DMS114 treated with DMSO at 0.1 percent for 48 hours (cell line): ENCODE measurements around the gene SELENOF.

Source experiments
- DNase-seq: peaks from one replicate; lab custom pipeline; 2025; ENCODE audit not compliant: unreplicated experiment; lab: John Stamatoyannopoulos, UW

Gene SELENOF

GRCh38 chr1:86860424-86860823, 53.5 kb downstream of the SELENOF start:
- DNase-seq = no peak

DNA sequence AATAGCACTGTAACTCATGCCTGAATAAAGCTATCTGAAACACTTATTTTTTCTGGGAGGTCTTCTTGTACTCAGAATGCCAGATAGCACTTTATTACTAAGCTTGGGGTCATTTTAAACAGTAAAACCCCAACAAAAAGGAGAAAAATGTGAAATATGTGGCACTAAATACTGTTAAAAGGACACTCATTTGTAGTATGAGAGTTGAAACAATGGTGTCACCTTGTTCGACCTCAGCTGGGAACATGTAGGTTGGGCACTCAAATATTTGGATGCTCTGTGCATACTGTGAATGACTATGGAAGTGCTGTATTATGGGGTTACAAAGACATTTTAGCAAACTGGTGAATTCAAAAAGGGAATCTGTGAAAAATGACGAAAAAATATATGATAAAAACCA, 53.9 kb downstream of the SELENOF start:
- no peak for DNase-seq

DNA sequence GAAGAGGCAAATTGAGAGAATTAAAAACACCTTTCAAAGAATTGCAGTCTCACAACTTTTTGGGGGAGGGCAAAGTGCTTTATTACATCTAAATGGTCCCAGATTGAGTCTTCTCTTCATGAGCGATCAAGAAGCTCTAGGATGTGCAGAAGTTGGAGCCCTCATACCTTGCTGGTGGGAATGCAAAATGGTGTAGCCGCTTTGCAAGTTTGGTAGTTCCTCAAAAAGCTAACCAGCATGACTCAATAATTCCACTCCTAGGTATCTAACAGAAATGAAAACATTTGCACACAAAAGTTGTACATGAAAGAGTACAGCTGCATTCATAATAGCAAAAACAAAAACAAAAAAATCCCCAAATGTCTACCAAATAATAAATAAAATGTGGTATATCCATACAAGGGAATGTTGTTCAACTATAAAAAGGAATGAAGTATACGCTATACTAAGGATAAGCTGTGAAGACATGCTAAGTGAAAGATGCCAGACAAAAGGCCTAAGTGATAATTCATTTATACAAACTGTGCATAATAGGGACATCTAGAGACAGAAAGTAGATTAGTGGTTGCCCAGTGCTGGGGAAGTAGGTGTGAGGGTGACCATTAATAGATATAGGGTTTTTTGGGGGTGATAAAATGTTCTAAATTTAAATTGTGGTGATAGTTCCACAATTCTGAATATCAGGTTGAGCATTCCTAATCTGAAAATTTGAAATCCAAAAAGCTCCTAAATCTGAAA, 55.2 kb downstream of the SELENOF start:
- no peak for DNase-seq

DNA sequence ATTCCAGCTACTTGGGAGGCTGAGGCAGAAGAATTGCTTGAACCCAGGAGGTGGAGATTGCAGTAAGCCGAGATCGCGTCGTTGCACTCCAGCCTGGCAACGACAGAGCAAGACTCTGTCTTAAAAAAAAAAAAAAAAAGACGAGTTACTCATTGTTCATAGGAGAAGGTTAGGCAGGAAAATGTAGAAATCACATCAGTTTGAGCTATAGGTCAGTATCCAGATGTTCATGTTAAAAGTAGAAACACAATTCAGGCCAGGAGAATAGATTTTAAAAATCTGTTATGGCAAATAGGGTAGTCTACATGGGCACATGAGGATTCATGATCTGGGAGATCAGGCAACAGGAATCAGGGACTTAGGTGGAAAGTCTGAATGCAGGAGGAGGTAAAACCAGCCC, 57.7 kb downstream of the SELENOF start:
- no peak for DNase-seq

DNA sequence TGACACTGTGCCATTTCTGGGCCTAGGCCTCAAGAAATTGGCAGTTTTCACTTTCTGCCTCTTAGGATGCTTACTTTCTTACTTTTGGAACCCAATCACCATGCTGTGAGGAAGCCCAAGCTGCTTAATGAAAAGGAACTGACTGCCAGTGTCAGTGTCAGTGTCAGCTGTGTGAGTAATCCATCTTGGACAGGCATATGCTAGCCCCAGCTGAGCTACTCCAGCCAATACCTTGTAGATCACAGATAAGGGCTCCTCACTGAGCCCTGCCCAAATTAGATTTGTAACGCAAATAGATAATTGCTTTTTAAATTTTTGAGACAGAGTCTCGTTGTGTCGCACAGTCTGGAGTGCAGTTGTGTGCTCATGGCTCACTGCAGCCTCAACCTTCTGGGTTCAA, 59.6 kb downstream of the SELENOF start:
- DNase-seq = no peak

DNA sequence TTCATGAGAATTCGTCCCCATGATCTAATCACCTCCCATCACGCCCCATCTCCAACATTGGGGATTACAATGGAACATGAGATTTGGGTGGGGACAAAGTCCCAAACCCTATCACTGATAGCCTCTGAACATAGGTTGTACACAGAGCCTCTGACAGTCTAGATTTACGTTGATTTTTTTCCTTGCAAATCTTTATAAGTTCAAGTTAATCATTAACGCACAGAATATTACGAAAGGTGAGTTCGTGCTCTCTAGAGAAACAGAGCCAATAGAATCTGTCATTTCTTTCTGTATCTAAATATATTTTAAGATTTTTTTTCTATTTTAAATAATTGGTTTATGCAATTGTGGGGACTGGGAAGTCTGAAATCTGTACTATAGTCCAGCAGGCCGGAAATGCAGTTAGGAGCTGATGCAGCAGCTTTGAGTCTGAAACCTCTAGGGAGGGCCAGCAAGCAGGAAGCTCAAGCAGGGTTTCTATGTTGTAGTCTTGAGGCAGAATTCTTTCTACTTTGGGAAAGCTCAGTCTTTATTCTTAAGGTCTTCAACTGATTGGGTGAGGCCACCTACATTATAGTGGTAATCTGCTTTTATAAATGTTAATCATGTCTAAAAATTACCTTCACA, 61.0 kb downstream of the SELENOF start:
- DNase-seq = no peak

DNA sequence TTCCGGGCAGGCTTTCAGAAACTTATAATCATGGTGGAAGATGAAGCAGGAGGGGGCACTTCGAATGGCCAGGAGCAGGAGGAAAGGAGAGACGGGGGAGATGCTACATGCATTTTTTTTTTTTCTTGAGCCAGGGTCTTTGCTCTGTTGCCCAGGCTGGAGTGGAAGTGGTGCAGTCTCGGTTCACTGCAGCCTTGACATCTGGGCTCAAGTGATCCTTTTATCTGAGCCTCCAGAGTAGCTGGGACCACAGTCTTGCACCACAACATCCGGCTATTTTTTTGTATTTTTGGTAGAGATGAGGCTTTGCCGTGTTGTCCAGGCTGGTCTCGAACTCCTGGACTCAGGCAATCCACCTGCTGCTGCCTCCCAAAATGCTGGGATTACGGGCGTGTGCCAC, 61.6 kb downstream of the SELENOF start:
- DNase-seq = no peak

- DNase-seq = no peak
Observed at GRCh38 chr1:86849756-86850155, 64.2 kb downstream of the SELENOF start.

GRCh38 chr1:86848654-86849053, 65.3 kb downstream of the SELENOF start:
- no peak for DNase-seq

DNA sequence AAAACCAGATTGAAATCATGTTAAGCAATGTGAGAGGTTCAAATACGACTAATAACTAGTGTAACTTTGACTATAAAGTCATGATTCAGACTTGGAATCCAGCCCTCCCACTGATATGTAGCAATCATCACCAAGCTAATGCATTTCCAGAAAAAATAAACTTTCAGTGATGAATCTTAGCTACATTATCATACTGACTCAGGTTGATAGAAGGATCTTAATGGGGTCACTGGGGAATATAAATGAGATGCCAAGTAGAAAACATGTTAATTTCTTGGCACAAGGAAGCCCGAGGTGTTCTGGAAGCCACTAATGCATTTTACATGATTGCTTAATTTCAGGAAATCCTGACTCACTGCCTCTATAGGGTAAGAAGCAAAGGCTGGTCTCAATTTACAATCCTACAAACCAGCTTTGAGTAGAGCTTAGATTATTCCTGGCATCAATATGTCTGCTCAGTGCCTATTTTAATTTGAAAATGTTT, 67.7 kb downstream of the SELENOF start:
- DNase-seq = no peak

DNA sequence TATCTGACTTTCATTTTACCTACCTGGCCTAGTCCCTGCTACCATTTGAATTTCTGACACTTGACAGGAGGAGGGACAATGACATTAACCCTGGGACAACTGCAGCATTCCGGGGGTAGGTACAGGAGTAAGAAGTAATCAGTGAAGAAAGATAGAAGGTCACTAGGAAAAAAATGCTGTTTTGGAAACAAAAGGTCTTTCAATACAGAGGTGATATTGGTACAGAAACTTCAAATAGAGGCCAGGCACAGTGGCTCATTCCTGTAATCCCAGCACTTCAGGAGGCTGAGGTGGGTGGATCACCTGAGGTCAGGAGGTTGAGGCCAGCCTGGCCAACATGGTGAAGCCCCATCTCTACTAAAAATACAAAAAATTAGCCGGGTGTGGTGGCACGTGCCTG, 68.4 kb downstream of the SELENOF start:
- DNase-seq = no peak

GRCh38 chr1:86841116-86841515, 72.8 kb downstream of the SELENOF start:
- DNase-seq = no peak

- peak; percentile 91 for DNase-seq
Observed at GRCh38 chr1:86833461-86834215, 80.3 kb downstream of the SELENOF start.

- DNase-seq = no peak
Observed at GRCh38 chr1:86832433-86832832, 81.5 kb downstream of the SELENOF start.

DNA sequence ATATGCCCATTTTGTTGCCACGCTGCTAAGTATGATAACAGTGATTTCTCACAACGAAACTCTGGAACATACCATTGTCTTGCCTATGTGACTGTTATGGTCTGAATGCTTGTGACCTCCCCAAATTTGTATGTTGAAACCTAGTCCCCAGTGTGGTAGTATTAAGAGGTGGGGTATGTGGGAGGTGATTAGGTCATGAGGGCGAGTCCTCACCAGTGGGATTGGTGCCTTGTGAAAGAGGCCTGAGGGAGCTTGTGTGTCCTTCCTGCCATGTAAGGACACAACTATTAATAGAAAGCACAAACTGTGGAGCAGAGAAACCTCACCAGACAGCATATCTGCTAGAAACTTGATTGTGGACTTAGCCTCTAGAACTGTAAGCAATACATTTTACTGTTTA, 84.6 kb downstream of the SELENOF start:
- no peak for DNase-seq

DNA sequence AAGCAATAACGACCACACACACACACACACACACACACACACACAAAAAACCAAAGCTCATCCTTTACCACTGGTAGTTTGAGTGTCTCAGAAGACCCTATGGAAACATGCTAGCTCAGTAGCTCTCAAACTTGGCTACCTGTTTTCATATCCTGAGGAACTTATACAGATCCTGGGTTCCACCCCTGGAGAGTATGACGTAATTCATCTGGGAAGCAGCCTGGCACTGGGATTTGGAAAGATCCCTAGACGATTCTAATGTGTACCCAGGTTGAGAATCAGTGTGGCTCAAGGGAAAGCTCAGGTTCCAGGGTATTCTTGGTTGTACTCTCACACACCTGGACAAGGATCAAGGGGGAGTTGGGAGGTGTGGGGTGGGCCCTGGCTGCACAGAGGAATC, 85.9 kb downstream of the SELENOF start:
- no peak for DNase-seq

GRCh38 chr1:86826856-86827255, 87.1 kb downstream of the SELENOF start:
- no peak for DNase-seq

DNA sequence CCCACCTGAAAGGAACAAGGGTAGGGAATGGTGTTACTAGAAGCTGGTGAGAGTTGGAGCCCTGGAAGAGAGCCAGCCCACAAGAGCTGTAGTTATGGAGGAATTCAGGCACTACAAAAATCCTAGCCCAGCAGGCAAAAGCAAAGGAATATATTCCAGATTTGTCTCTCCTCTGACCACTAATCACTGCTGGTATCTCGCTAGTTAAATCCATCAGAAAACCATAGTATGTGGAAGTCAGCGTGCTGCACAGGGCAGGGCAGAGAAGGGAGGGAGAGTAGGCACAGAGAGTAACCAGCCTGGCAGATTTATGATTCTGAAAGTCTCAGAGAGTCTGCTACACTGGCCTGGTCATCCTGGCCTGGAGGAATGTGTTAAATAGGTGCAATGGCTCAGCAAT, 88.6 kb downstream of the SELENOF start:
- DNase-seq = no peak

GRCh38 chr1:86823821-86824500, 90.0 kb downstream of the SELENOF start:
- no peak for DNase-seq

- no peak for DNase-seq
Observed at GRCh38 chr1:86823386-86823785, 90.5 kb downstream of the SELENOF start.

DNA sequence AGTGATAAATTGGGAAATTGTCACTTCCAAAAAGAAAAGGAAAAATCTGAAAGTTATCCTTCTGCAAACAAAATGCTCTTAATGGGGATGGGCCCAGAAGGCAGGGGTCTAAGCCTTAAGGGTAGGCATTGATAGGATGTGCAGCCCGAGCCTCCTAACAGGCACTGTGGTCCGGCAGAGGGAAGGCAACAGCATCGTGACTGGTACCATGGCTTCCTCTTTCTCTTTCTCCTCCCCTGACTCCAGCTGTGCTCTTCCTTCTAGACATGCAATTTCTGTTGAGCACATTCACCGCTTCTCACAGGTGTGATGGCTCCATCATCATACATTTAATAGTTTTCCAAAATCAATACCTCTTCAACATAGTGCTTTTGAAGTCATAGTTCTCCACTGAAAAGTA, 91.5 kb downstream of the SELENOF start:
- DNase-seq = no peak
